WTC11 (cell line): ENCODE data around the gene GATAD2A. TPM values are rescaled to one million over a fixed set of nuclear protein-coding genes. Genes with fewer than 3 reads are reported as not detected.

ENCODE experiments used
- ATAC-seq: fragments of 200-7000 bp; cut with Tn5 transposase; 2 replicates; pipeline ENCODE4 v1.10.0; 2021; ENCODE audit warnings: mild to moderate bottlenecking, moderate library complexity
- CTCF ChIA-PET: fragments of 300-600 bp; sonication (Branson Sonifier 250); formaldehyde crosslinking; loops from one replicate; lab custom pipeline; 2021; ENCODE audit warnings: antibody characterized with exemption; lab: Charles Lee
- POLR2A ChIA-PET: fragments of 350-600 bp; sonication (Branson Sonifier 250); formaldehyde crosslinking; loops from one replicate; lab custom pipeline; 2021; ENCODE audit warnings: antibody characterized with exemption; lab: Charles Lee
- DNase-seq: peaks from one replicate; pipeline ENCODE4 v3.0.0; 2021; ENCODE audit warnings: low spot score
- H3K27ac Mint-ChIP-seq: 2 replicates; pipeline ENCODE4 v1.8.0; 2021; ENCODE audit warnings: mixed read lengths
- H3K27me3 Mint-ChIP-seq: 2 replicates; pipeline ENCODE4 v1.8.0; 2021; ENCODE audit warnings: low read depth, mild to moderate bottlenecking, moderate library complexity, mixed read lengths
- H3K36me3 Mint-ChIP-seq: 2 replicates; pipeline ENCODE4 v1.8.0; 2021; ENCODE audit warnings: mixed read lengths
- H3K4me1 Mint-ChIP-seq: 2 replicates; pipeline ENCODE4 v1.8.0; 2022; ENCODE audit warnings: mixed read lengths
- H3K4me3 Mint-ChIP-seq: 2 replicates; pipeline ENCODE4 v1.8.0; 2021; ENCODE audit warnings: mild to moderate bottlenecking, moderate library complexity, mixed read lengths
- H3K9me3 Mint-ChIP-seq: 2 replicates; pipeline ENCODE4 v1.8.0; 2021; ENCODE audit warnings: mixed read lengths
- ARID4B ChIP-seq: sonication (generic); formaldehyde crosslinking; IDR thresholded peaks from 2 replicates; pipeline ENCODE4 v1.8.0; 2023; ENCODE audit warnings: missing genetic modification reagents, mild to moderate bottlenecking, borderline replicate concordance
- SMAD4 ChIP-seq: sonication (generic); formaldehyde crosslinking; IDR thresholded peaks from 2 replicates; pipeline ENCODE4 v1.8.0; 2022; ENCODE audit warnings: mild to moderate bottlenecking, missing genetic modification reagents
- TCF7 ChIP-seq: sonication (generic); formaldehyde crosslinking; IDR thresholded peaks from 2 replicates; pipeline ENCODE4 v1.8.0; 2022; ENCODE audit warnings: mild to moderate bottlenecking, low read depth, missing genetic modification reagents, moderate library complexity
- USF1 ChIP-seq: sonication (generic); formaldehyde crosslinking; IDR thresholded peaks from 2 replicates; pipeline ENCODE4 v1.8.0; 2022; ENCODE audit warnings: mild to moderate bottlenecking, missing genetic modification reagents
- ZNF121 ChIP-seq: sonication (generic); formaldehyde crosslinking; IDR thresholded peaks from 2 replicates; pipeline ENCODE4 v1.8.0; 2023; ENCODE audit warnings: missing genetic modification reagents
- ZNF138 ChIP-seq: sonication (generic); formaldehyde crosslinking; conservative IDR thresholded peaks from 2 replicates; pipeline ENCODE4 v1.8.1; 2022; ENCODE audit warnings: mild to moderate bottlenecking, moderate library complexity, missing genetic modification reagents
- total RNA-seq: library from RNA; stranded (reverse); gene quantifications from 3 replicates; pipeline ENCODE4 v1.2.3, GENCODE V29; 2021
- TF ChIP-seq, protein P1 (sequence below): sonication (generic); formaldehyde crosslinking; IDR thresholded peaks from 2 replicates; pipeline ENCODE4 v1.8.1; 2022; ENCODE audit warnings: mild to moderate bottlenecking, moderate library complexity, missing genetic modification reagents
- TF ChIP-seq, protein P2 (sequence below): sonication (generic); formaldehyde crosslinking; conservative IDR thresholded peaks from 2 replicates; pipeline ENCODE4 v1.8.1; 2023; ENCODE audit warnings: mild to moderate bottlenecking, low read depth, missing genetic modification reagents, moderate library complexity
- TF ChIP-seq, protein P3 (sequence below): sonication (generic); formaldehyde crosslinking; IDR thresholded peaks from 2 replicates; pipeline ENCODE4 v1.8.0; 2023; ENCODE audit warnings: mild to moderate bottlenecking, missing genetic modification reagents
- TF ChIP-seq, protein P4 (sequence below): sonication (generic); formaldehyde crosslinking; IDR thresholded peaks from 2 replicates; pipeline ENCODE4 v1.8.0; 2023; ENCODE audit warnings: missing genetic modification reagents

Gene GATAD2A
- total RNA-seq, 1 experiment from 2014 or later = 209 TPM

- TF ChIP-seq USF1 (CRISPR knock-in tag) (peak; percentile 59), ARID4B (CRISPR knock-in tag) (peak; percentile 44; the same call in 1 of the 2 replicates), ZNF138 (CRISPR knock-in tag) (no peak), TCF7 (CRISPR knock-in tag) (no peak), SMAD4 (CRISPR knock-in tag) (no peak)
- TF ChIP-seq, protein P1, sequence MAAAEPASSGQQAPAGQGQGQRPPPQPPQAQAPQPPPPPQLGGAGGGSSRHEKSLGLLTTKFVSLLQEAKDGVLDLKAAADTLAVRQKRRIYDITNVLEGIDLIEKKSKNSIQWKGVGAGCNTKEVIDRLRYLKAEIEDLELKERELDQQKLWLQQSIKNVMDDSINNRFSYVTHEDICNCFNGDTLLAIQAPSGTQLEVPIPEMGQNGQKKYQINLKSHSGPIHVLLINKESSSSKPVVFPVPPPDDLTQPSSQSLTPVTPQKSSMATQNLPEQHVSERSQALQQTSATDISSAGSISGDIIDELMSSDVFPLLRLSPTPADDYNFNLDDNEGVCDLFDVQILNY (CRISPR knock-in tag) = peak; percentile 82; the same call in 1 of the 2 replicates
- TF ChIP-seq, protein P2, sequence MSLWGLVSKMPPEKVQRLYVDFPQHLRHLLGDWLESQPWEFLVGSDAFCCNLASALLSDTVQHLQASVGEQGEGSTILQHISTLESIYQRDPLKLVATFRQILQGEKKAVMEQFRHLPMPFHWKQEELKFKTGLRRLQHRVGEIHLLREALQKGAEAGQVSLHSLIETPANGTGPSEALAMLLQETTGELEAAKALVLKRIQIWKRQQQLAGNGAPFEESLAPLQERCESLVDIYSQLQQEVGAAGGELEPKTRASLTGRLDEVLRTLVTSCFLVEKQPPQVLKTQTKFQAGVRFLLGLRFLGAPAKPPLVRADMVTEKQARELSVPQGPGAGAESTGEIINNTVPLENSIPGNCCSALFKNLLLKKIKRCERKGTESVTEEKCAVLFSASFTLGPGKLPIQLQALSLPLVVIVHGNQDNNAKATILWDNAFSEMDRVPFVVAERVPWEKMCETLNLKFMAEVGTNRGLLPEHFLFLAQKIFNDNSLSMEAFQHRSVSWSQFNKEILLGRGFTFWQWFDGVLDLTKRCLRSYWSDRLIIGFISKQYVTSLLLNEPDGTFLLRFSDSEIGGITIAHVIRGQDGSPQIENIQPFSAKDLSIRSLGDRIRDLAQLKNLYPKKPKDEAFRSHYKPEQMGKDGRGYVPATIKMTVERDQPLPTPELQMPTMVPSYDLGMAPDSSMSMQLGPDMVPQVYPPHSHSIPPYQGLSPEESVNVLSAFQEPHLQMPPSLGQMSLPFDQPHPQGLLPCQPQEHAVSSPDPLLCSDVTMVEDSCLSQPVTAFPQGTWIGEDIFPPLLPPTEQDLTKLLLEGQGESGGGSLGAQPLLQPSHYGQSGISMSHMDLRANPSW (CRISPR knock-in tag) = no peak
Measured at GRCh38 chr19:19515642-19516519, 110.4 kb downstream of the GATAD2A start, which contains the start of gene NDUFA13 (continued).

DNA sequence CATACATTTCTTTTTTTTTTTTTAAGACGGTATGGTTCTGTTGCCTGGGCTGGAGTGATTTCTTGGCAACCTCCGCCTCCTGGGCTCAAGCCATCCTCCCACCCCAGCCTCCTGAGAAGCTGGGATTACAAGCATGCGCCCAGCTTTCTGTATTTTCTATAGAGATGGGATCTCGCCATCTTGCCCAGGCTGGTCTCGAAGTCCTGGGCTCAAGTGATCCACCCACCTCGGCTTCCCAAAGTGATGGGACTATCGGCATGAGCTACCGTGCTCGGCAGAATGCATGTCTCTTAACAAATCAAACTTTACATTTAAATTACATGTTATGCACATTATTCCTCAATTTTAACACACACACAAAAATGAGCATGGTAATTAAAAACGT is 111.8 kb downstream of the GATAD2A start:
- TF ChIP-seq, protein P3, sequence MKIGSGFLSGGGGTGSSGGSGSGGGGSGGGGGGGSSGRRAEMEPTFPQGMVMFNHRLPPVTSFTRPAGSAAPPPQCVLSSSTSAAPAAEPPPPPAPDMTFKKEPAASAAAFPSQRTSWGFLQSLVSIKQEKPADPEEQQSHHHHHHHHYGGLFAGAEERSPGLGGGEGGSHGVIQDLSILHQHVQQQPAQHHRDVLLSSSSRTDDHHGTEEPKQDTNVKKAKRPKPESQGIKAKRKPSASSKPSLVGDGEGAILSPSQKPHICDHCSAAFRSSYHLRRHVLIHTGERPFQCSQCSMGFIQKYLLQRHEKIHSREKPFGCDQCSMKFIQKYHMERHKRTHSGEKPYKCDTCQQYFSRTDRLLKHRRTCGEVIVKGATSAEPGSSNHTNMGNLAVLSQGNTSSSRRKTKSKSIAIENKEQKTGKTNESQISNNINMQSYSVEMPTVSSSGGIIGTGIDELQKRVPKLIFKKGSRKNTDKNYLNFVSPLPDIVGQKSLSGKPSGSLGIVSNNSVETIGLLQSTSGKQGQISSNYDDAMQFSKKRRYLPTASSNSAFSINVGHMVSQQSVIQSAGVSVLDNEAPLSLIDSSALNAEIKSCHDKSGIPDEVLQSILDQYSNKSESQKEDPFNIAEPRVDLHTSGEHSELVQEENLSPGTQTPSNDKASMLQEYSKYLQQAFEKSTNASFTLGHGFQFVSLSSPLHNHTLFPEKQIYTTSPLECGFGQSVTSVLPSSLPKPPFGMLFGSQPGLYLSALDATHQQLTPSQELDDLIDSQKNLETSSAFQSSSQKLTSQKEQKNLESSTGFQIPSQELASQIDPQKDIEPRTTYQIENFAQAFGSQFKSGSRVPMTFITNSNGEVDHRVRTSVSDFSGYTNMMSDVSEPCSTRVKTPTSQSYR (CRISPR knock-in tag) = no peak
- peak; percentile 52; the same call in 1 of the 2 replicates for TF ChIP-seq ZNF121 (CRISPR knock-in tag)
- TF ChIP-seq, protein P4, sequence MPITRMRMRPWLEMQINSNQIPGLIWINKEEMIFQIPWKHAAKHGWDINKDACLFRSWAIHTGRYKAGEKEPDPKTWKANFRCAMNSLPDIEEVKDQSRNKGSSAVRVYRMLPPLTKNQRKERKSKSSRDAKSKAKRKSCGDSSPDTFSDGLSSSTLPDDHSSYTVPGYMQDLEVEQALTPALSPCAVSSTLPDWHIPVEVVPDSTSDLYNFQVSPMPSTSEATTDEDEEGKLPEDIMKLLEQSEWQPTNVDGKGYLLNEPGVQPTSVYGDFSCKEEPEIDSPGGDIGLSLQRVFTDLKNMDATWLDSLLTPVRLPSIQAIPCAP (CRISPR knock-in tag) = no peak
- TF ChIP-seq TCF7 (CRISPR knock-in tag) = no peak
- TF ChIP-seq, all 79 proteins: peak for 1
- Mint-ChIP-seq H3K4me1 (peaks cover 4% of the 10 kb centered on the region; the same call in 1 of the 2 replicates), H3K27ac (no peak overlapping the region), H3K27me3 (no peaks in the 10 kb centered on the region), H3K36me3 (peaks cover 20% of the 10 kb centered on the region), H3K4me3 (peak overlapping the region; percentile 90), H3K9me3 (no peaks in the 10 kb centered on the region)
- ChIA-PET CTCF (interaction anchor here (1.6 to 2.5 kb wide), 2 partner anchors 37 to 150 kb away, joined by 5 to 12 read pairs; no protein-coding TSS in a partner anchor), POLR2A (no interaction called here)
- no peak for DNase-seq
- ATAC-seq = no peak
